KMS-11 (cell line): ENCODE data around the gene OSBPL8.

Experiments used
- H2AFZ ChIP-seq: fragments of 200-600 bp; sonication (generic); 2 replicates; pipeline ENCODE4 v1.6.1; 2016; ENCODE audit warnings: antibody characterized with exemption, mixed run types, low read depth
- H3K27ac ChIP-seq: fragments of 200-600 bp; sonication (generic); 2 replicates; pipeline ENCODE4 v1.6.1; 2016; ENCODE audit warnings: mild to moderate bottlenecking, mixed run types
- H3K27me3 ChIP-seq: fragments of 200-600 bp; sonication (generic); 2 replicates; pipeline ENCODE4 v1.6.1; 2017; ENCODE audit warnings: mild to moderate bottlenecking, low read depth, mixed run types, moderate library complexity; ENCODE audit not compliant: insufficient read depth
- H3K36me3 ChIP-seq: fragments of 200-600 bp; sonication (generic); 2 replicates; pipeline ENCODE4 v1.6.1; 2017; ENCODE audit warnings: mild to moderate bottlenecking, mixed run types; ENCODE audit not compliant: insufficient read depth
- H3K4me1 ChIP-seq: fragments of 200-600 bp; sonication (generic); 2 replicates; pipeline ENCODE4 v1.6.1; 2016; ENCODE audit warnings: mild to moderate bottlenecking, low read depth, mixed run types; ENCODE audit not compliant: poor library complexity, severe bottlenecking
- H3K4me2 ChIP-seq: fragments of 200-600 bp; sonication (generic); 2 replicates; pipeline ENCODE4 v1.7.0; 2016; ENCODE audit warnings: mild to moderate bottlenecking, mixed run types
- H3K4me3 ChIP-seq: fragments of 200-600 bp; sonication (generic); IDR thresholded peaks from 2 replicates; pipeline ENCODE4 v1.6.1; 2017; ENCODE audit warnings: low read depth, low read length, mixed read lengths; ENCODE audit not compliant: insufficient read depth
- H3K79me2 ChIP-seq: fragments of 200-600 bp; sonication (generic); 2 replicates; pipeline ENCODE4 v1.6.1; 2016; ENCODE audit warnings: low read depth, mixed run types; ENCODE audit not compliant: insufficient read depth
- H3K9ac ChIP-seq: fragments of 200-600 bp; sonication (generic); 2 replicates; pipeline ENCODE4 v1.6.1; 2016; ENCODE audit warnings: mild to moderate bottlenecking, mixed run types
- H4K20me1 ChIP-seq: fragments of 200-600 bp; sonication (generic); 2 replicates; pipeline ENCODE4 v1.6.1; 2016; ENCODE audit warnings: mild to moderate bottlenecking, mixed run types; ENCODE audit not compliant: insufficient read depth
- CTCF ChIP-seq: fragments of 200-600 bp; sonication (generic); conservative IDR thresholded peaks from 2 replicates; pipeline ENCODE4 v1.6.1; 2017; ENCODE audit warnings: low read depth, mild to moderate bottlenecking, antibody characterized with exemption, low read length, moderate library complexity, mixed read lengths

The OSBPL8 gene

GRCh38 chr12:76303365-76303764 is 256.2 kb downstream of the OSBPL8 start:
- no peak overlapping the region for H2AFZ ChIP-seq
- H3K4me3 ChIP-seq: no peak overlapping the region
- H4K20me1 ChIP-seq: no peaks in the 10 kb centered on the region
- no peak overlapping the region for H3K4me2 ChIP-seq
- no peaks in the 10 kb centered on the region for H3K36me3 ChIP-seq
- H3K27me3 ChIP-seq: no peaks in the 10 kb centered on the region
- no peak overlapping the region for H3K9ac ChIP-seq
- no peak overlapping the region for H3K27ac ChIP-seq
- H3K4me1 ChIP-seq: no peaks in the 10 kb centered on the region
- TF ChIP-seq CTCF: no peak
- no peaks in the 10 kb centered on the region for H3K79me2 ChIP-seq
